ENCODE data around the gene CUL3.

Gene CUL3

GRCh38 chr2:224432003-224432579 lies 153.1 kb downstream of the CUL3 start:
- no peak for DNase-seq (ENCODE audit: low spot score)

- DNase-seq (ENCODE audit: low spot score): no peak
Measured at GRCh38 chr2:224429441-224429810, 155.7 kb downstream of the CUL3 start.

- no peak for DNase-seq (ENCODE audit: low spot score)
Measured at GRCh38 chr2:224428787-224429440, 156.2 kb downstream of the CUL3 start.

GRCh38 chr2:224427471-224427870 lies 157.7 kb downstream of the CUL3 start:
- DNase-seq (ENCODE audit: low spot score): no peak

GRCh38 chr2:224426656-224427055 lies 158.5 kb downstream of the CUL3 start:
- no peak for DNase-seq (ENCODE audit: low spot score)

- DNase-seq (ENCODE audit: low spot score): no peak
Measured at GRCh38 chr2:224421065-224421464, 164.1 kb downstream of the CUL3 start.
